GM21390 (cell line): ENCODE results near the gene KCNJ4.

Experiments used
- ATAC-seq: cut with Tn5 transposase; IDR thresholded peaks from one replicate; pipeline ENCODE4 v1.9.1; 2021; ENCODE audit not compliant: unreplicated experiment

Gene KCNJ4

DNA sequence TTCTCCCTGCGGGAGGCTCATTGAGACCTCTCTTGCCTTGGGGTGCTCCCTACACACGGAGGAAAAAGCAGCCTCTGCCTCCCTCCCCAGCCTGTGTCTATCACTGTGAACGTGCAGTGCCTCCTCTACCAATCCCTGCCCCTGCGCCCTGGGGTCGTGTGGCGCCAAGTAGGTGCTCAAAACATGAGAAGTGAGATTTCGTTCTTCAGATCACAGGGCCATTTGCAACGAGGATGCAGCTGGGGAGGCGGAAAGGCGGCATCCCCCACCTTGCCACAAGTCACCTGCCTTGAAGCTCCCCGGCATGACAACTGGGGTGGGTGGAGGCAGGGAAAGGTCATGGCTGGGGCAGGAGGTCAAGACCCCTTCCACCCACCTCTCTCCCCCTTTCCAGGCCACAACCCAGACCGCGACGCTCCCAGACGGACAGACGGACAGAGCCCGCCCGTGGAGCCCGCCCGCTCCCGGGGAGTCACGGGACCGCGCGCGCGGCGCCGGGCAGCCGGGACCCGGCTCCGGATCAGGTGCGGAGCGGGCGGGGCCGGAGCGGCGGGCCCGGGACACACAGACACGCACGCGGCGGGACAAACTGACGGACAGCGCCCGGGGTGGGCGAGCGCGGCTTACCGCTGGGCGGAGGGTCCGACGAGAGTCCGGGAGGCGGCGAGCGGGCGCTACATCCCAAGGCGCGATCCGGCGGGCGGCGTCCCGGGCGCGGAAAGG lies 485 bp downstream of the KCNJ4 start:
- no peak for ATAC-seq

DNA sequence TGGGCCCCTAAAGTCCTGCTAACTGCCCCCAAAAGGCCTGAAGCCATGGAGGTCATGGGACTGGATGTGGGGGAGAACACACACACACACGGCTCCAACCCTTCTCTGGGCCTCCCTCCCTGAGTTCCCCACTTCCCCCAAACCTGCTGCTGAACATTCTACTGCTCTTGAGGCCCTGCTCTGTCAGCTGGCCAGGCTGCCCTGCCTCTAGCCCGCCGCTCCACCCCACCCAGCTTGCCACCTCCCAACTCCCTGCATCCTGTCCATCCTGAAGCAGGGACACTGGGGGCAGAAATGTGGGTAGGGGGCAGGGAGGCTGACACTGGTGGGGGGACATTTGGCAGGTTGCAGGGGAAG lies 1.0 kb downstream of the KCNJ4 start:
- ATAC-seq: no peak

DNA sequence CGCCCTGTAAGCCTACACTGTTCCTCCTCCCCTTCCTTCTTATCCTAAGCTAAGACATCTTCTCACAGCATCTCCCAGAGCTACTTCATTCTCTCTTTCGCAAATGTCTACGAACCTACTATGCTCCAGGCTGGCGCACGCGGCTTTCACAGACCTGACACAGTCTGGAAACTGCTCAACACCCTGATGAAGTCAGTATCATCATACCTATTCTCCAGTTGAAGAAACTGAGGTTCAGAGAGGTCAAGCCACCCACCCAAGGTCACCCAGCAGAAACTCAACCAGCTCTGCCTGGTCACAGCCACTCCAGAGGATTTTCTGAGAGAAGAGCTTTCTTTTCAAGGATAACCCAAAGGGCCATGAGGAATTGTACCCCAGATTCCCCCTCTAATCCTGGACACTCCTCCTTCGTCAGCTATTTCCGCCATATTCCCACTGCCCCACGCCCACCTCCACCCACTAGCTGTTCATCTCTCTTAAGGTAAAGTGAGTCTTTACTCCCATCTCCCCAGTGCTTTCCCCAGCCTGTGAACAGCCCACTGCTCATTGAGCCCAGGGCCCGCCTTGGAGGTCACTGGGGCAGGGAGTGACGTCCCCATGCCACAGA lies 1.8 kb downstream of the KCNJ4 start:
- ATAC-seq: no peak

DNA sequence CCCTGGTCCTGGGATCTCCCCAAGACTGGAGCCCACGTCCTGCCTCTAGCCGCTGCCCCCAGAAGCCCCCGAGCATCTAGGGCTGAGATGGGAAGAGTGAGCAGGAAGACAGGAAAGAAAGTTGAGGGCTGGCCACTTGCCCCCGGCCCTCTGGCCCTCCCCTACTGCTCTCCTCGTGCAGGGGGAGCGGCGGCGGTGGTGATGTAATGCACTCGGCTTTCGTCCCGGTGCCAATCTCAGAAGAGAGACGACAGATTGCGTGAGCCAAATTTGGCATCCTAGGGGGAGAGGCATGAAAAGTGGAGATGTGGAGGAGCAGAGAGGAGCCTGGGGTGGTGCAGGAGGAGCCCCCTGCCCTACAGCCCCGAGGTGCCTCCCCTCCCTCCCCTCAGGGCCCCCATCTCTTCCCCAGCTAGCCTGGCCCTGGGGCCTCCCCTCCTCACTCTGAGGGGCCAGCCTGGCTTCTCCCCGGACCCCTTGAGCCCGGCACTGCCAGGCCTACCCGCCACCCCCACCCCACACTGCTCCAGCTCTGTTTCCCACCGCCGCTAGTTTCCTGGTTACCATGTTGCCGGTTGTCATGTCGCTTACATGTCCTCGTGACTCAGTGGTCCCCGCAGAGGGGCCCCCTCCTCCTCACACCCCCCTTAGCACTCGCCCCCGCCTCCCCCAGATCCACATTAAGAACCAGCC lies 2.5 kb downstream of the KCNJ4 start:
- no peak for ATAC-seq

DNA sequence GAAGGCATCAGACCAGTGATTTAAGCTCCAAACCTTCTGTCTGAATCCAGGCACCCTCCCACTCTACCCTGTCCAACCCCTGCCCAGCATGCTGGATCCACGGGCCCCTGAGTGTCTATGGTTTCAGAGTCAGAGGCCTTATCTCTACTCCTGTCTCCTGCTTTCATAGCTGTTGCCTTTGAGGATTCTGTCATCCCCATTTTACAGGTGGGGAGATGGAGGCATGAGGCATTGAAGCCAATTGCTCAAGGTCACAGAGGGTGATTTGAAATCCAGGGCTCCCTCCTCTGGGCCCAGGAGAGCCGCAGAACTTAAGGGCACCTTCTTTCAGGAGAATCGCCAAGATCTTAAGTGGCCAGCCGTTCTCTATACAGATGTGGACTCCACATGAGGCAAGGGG lies 3.1 kb downstream of the KCNJ4 start:
- no peak for ATAC-seq

DNA sequence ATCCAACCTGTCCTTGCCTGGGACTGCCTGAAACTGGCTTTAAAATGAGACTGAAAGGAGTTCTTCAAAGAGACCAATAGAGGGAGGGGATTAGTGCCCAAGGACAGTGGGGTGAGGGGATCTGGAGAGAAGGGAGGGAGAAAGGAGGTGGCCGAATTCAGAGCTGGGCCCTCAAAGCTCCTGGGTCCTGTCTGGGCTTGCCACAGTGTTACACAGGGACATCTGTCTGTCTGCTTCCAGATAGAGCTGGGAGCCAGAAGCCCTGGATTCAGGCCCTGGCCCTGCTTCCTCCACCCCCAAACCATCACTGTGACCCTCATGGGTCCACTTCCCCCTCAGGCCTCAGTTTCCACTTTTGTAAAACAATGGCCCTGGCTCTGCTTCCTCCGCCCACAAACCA lies 3.6 kb downstream of the KCNJ4 start:
- ATAC-seq: no peak

DNA sequence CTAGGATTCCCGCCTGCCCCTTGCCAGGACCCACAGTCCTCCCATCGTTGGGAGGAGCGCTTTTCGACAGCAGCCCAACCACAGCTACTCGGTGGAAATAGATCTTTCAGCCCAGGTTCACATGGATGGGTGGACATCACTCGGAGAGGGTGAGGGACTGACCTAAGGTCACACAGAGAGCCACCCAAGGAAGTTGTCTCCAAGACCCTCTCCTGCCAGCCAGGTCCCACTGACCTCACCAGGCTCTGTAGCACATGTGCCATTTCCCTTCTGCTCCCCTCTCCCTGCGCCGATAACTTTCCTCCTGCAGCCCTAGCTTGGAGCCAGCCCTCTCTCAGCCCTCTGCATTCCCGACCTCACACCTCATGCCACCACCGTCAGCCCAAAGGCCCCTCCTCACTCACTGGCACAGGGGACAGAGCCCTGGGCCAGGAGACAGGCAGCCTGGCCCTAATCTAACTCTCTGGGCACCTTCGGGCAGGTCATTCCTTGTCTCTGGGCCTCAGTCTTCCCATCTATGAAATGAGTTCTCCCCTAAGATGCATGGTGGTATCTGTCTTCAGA lies 4.7 kb downstream of the KCNJ4 start:
- ATAC-seq: no peak

DNA sequence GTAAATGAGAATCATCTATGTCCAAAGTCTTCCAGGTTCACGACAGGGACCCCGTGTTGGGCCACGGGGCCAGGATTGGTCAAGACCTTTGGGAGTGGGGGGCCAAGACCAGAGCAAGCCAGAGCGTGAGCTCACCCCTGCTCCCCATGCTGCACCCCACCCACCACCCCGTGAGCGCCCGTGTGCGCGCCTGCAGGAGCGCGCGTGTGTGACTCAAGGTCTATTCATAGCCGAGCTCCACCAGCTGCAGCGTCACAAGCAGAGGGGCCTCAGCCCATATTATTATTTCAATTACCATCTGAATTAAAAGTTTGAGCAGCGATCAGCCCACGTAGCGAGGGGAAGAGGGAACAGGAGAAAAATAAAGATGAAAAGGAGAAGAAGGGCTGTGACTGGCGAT lies 5.2 kb downstream of the KCNJ4 start:
- ATAC-seq: no peak

DNA sequence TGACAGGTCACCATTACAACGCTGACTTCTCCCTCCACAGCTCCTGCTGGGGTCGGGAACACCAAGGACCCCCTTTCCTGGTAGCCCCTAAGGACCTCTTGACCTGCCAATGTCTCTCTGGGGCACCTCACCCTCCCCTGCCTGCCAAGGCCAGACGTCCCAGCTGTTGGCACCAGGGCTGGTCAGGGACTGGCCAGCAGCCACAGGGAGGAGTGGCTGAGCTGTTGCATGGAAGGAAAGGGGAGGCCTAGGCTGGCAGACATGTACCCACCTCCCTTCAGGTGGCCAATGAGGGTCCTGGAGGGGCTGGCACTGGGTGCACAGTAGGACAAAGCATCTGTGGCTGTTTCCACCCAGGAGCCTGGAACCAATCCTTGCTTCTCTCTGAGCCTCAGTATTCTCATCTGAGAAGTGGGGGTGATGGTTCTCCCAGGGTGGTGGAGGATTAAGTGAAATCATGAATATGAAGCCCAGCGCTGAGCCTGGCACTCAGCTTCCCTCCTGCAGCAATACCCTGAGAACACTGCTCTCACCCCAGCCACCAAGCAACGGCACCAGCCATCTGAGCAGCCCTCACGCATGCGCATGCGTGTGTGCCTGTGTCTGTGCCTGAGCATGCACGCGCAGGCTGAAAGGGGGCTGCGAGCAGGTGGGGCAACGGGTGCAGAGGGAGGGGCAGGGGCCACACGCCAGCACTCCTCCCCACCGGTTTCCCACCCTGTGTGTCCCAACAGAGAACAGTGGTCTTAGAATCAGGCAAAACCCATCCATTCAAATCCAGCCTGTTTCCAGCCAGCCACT lies 5.9 kb downstream of the KCNJ4 start:
- no peak for ATAC-seq

DNA sequence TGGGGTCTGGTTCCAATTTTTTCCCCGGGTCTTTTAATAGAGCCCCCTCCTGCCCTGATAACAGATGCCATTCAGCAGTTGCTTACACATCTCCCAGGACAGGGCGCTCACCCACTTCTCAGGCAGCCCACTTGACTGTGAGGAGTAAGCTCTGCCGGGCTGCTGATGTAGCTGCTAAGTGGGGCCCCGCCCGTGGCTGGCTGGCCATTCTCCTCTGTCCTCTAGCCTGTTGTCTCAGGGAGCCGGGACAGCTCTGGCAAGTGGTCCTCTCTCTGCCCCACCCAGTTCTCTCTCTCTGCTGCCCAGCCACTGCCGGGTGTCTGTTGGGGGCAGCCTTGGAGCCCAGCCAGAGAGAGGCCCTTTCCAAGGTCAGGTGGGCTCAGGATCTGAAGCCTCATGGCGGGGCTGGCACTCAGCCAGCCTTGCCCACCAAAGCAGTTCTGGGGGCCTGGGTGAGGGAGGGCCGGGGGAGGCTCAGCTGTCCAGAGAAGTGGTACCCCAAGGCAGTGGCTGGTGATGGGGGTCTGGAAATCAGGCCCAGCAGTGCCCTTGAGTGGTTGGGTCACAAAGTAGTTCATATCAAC lies 8.9 kb downstream of the KCNJ4 start:
- ATAC-seq: no peak

DNA sequence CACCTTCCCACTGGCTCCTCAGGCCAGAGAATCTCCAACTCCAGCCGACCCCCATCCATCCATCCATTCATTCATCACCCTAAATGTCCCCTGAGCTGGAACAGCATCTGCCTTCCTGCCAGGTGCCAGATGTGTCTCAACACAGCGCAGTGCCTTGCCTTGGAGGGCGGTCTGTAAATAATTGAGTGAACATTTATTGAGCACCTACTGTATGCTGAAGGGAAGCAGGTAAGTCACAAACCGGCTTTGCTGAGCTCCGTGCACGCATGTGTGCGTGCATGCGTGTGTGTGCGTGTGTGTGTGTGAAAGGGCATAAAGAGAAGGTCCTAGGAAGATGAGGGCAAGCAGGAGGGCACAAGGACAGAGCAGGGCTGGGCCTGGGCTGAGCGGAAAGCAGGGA lies 10.2 kb downstream of the KCNJ4 start:
- no peak for ATAC-seq

DNA sequence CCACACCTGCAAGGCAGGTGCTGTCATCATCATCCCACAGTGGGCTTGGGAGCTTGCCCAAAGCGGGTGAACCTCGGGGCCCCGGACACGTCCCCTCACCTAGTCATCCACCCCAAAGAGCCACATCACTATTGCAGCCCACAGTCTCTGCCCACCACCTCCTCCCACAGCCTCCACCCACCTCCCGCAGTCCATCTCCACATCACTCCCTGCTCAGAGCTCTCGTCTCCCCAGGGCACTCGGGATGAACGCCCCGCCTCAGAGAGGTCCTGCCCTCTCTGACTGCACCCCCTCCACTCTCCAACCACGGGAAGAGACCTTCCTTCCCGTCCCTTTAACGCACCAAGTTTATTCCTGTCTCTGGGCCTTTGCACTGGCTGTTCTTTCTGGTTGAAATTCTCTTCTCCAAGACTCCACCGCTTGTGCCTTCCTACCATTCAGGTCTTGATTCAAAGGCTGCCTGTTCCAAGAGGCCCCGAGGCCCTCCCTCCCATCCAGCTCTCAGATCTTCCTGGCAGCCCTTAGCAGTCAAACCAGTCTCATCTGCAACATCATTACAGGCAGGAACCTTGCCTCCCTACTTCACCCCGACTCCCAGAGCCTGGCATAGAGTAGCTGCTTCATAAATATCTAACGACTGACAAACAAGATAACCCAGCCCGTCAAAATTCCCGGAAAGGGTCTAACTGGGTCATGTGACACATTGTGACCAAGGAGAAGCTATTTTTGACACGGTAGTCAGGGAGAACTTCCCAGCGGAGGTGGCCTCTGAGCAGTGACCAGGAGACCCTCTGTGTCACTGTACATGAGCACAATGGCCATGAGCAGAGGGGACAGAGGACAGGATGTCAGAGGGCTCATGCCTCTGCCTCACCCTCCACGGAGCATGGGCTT lies 11.1 kb downstream of the KCNJ4 start:
- no peak for ATAC-seq

DNA sequence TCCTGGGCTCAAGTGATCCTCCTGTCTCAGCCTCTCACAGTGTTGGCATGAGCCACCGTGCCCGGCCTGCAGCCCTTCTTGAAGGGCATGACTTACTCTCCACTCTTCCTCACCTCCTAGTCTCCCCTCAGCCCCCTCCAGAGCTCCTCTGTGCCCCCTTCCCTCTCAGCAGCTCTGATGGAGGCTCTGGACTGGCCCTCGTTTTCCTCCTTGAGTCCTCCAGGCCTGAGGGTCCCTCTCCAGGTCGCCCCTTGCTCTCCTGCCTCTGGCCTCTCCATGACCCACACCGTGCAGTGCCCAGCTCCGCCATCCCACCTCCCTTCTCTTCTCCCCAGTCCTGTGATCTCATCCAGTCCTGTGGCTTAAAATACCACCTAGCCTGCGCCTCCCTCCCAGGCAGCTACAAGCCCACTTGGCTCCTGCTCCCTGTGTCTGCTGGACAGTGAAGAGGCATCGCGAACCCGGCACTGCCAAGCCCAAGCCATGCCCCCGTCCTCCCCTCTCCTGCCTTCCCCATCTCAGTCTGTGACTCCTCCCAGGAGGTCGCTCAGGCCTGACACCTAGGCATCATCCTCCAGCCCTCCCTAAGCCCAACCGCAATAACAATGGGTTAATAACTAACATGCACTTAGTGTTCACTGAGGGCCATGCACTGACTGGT lies 11.9 kb downstream of the KCNJ4 start:
- ATAC-seq: no peak

DNA sequence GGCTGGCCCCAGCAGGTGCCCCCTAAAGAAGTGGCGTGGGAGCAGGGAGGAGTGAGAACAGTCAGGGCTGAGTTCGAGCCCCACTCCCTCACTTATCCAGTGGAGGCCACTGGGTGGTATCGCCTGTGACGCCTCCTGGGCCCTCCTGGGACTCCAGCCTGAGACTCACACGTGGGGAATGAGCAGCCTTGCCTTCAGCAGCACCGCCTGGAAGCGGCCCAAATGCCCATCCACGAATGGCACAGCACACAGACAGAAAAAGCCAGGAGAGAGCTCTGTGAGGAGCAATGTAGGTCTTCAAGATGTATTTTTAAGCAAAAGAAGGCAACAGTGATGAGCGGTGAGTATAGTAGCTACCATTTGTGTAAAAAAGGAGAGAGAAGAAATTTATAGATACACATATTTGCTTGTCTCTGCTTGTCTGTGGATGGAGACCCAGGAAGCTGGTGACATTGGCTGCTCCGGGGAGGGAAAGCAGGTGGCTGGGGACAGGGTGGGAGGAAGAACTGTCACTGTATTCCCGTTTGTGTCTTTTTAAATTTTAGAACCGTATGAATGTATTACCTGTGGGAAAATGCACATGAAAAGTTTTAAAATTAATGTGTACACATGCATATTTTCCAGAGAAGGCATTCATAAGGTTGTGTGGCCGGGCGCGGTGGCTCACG lies 13.2 kb downstream of the KCNJ4 start:
- ATAC-seq: no peak

DNA sequence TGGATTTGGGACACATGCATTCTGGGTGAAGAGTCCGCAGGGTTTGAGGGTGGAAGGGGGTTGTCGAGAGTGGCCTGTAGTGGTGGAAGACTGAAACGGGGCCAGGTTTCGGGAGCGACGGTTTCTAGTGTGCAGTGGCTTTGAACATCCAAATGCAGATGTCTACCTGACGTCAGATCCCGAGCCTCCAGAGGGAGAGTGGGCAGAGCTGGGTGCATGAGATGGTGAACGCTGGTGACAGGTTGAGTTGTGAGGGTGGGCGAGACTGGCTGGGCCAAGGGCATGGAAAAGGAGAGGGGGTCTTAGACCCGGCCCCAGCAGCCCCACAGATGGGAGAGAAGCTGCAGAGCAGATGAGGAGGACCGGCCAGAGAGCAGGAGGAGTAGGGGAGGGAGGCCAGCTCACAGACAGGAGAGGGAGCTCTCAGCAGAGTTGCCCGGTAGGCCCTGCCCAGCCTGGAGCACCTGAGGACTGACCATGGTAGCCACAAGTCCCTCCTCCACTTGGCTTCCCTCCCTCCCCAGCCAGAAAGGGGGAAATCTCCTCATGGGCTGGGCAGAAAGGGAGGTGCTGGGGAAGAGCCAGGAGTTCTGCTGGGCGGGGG lies 14.2 kb downstream of the KCNJ4 start:
- ATAC-seq: no peak

DNA sequence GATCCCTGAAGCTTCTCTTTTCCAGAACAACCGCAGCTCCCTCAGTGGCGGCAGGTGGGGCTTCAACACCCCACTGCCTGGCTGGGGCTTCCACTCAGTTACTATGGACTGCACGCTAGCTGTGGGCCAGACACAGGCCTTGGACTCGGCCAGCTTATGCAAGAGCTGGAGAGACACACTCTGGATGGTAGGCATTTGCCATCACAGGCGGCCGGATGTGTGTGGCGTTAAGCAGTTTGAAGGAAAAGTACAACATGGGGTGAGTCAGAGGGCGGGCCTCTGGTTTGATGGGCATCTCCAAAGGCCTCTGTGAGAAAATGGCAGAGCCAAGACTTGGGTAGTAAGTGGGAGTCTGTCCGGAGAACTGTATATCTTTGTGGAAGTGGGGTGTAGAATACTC lies 17.6 kb downstream of the KCNJ4 start:
- no peak for ATAC-seq

DNA sequence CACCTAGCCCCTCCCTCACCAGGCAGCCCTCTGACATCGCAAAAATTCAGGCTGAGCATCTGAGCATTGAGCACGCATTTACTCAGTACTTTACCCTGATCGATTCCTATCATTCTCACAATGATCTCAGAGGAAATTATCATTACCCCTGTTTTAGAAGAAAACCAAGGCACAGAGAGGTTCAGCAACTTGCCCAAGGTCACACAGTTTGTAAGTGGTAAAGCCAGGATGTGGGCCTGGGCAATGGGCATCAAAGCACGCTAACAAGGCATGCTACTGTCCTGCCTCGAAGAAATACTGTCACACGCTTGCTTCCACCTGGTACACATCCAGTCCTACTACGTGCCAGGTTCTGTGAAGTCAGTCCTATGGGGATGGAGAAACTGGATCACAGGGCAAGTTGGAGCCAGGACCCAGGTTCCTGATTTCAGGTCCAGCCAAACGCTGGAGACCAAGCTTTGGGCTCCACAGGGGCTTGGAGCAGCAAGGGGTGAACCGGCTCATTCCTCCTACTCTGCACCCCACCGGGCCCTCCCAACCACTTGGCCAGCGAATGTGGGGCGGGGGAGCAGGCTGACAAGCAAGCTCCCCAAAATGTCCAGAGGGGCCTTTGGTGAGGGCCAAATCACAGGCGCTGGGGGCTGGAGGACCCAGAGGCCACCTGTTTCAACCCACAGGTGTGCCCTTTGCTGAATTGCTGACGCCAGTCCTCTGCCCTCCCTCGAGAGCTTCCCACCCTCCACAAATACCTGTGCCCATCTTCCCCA lies 18.2 kb downstream of the KCNJ4 start:
- ATAC-seq: no peak

DNA sequence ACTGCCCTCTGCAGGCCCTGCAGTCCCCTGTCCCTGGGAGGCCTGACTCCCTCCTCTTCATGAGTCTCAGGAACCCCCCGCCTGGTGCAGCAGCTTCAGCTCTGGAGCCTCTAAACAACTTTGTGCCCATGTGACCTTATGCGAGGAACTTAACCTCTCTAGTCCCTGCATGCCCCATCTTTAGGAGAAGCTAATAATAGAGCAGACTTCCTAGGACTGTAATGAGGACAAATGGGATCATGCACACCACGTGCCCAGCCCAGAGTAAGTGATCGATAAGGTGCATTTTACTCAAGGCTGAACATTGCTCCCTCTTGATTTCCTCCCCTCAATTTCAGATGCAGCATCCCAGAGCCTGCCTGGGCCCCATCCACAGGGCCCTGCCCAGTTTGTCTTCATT lies 19.0 kb downstream of the KCNJ4 start:
- ATAC-seq: no peak
